Activated naive CD8-positive, alpha-beta T cell treated with anti-CD3 and anti-CD28 coated beads for 36 hours (primary cell): ENCODE measurements around the gene FOXRED1. TPM values are rescaled to one million over a fixed set of nuclear protein-coding genes. Genes with fewer than 3 reads are reported as not detected.
"Not testable (repeated sequence)": the region's sequence is repeated elsewhere in the genome, so short reads cannot be mapped to it uniquely, and the experiment has no call there.

Source experiments
- DNase-seq: peaks from one replicate; pipeline ENCODE4 v3.0.0; 2021
- H3K27ac Mint-ChIP-seq: one replicate; pipeline ENCODE4 v1.8.0; 2022; ENCODE audit warnings: mild to moderate bottlenecking, moderate library complexity, mixed read lengths
- H3K27me3 Mint-ChIP-seq: one replicate; pipeline ENCODE4 v1.8.0; 2022; ENCODE audit warnings: mild to moderate bottlenecking, mixed read lengths
- H3K36me3 Mint-ChIP-seq: one replicate; pipeline ENCODE4 v1.8.0; 2021; ENCODE audit warnings: mild to moderate bottlenecking, mixed read lengths
- H3K4me1 Mint-ChIP-seq: one replicate; pipeline ENCODE4 v1.8.0; 2021; ENCODE audit warnings: mixed read lengths
- H3K4me3 Mint-ChIP-seq: one replicate; pipeline ENCODE4 v1.8.0; 2022; ENCODE audit warnings: mild to moderate bottlenecking, moderate library complexity, mixed read lengths
- H3K9me3 Mint-ChIP-seq: one replicate; pipeline ENCODE4 v1.8.0; 2022; ENCODE audit warnings: mixed read lengths
- total RNA-seq, 2 experiments: library from RNA; stranded (reverse); gene quantifications; one replicate each; pipeline ENCODE4 v1.2.3, GENCODE V29; 2021

The FOXRED1 gene
- total RNA-seq: 10 to 100 TPM; 43.8 to 44.5 TPM

DNA sequence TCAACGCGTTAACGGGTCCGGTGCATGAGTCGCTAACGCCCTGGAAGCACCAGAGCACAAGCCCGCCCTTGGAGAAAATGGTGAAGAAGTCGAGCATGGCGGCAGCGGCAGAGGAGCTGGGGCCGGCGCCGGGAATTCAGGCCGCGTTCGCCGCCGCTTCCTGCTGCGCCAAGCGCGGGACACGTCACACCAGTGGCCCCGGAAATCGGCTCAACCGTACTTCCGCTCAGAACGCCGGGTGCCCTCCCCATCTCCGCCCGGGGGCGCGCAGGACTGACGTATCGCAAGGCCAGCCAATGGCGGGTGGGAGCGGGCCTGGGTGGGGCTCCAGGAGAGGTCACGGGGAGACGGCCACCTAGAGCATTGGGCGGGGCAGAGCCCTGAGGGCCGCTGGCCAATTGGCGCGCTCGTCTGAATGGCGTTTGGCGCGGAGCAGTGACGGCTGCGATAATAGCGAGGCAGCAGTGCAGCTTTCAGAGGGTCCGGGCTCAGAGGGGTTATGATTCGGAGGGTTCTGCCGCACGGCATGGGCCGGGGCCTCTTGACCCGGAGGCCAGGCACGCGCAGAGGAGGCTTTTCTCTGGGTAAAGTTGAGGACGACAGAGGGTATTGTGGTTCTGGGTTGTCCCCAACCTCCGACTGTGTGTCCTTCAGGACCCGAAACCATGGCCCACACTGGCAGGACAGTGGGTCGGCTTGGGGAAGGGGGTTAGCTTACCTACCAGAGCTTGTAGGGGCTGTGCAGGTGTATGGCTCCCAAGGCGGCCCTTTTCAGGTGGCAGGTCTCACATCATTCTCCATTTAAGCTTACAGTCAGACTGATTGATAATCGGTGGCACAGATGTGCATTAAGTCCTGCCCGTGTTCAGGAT, at the start of gene FOXRED1, which contains the start of gene SRPRA:
Gene FOXRED1, plus strand, starts transcription at position 447 of the 872 bp plus-strand sequence. Its CDS starts 53 bp downstream, at position 500.
Gene SRPRA, minus strand, starts transcription at position 188 of the 872 bp plus-strand sequence. Its CDS starts 91 bp downstream, at position 97.
- peak within 1 kb of the TSS; percentile 97 for H3K4me3 Mint-ChIP-seq
- peaks cover 37% of the 10 kb centered on the region for H3K4me1 Mint-ChIP-seq
- H3K9me3 Mint-ChIP-seq: no peaks in the 10 kb centered on the region
- H3K27ac Mint-ChIP-seq: peak within 1 kb of the TSS; percentile 94
- peak; percentile 100 for DNase-seq
- H3K27me3 Mint-ChIP-seq: no peaks in the 10 kb centered on the region
- H3K36me3 Mint-ChIP-seq: peaks cover 41% of the 10 kb centered on the region

DNA sequence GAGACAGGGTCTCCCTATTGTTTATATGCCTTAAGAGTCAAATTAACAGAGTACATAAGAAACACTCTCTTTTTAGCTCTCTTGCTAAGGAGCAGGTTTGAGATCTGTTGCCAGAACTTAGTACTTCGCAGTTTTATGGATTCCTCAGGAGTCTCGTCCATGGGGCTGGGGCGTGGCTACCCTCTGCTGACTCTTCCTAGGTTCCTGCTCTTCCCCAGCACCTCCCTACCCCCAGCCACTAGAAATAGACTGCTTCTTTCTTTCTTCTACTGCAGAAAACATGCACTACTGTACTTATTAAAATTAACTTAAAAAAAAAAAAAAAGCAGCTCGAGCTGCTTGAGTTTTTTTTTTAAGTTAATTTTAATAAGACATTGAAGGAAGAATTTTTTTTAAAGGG, 49.4 kb upstream of the FOXRED1 start:
- H3K36me3 Mint-ChIP-seq: peaks cover 7% of the 10 kb centered on the region
- H3K27ac Mint-ChIP-seq: no peak overlapping the region
- no peaks in the 10 kb centered on the region for H3K9me3 Mint-ChIP-seq
- no peak for DNase-seq
- H3K4me1 Mint-ChIP-seq: peaks cover 16% of the 10 kb centered on the region
- H3K27me3 Mint-ChIP-seq: no peaks in the 10 kb centered on the region
- no peak overlapping the region for H3K4me3 Mint-ChIP-seq

GRCh38 chr11:126224647-126225294, 44.2 kb upstream of the FOXRED1 start:
- peaks cover 3% of the 10 kb centered on the region for H3K4me1 Mint-ChIP-seq
- peaks cover 14% of the 10 kb centered on the region for H3K36me3 Mint-ChIP-seq
- DNase-seq: no peak
- no peaks in the 10 kb centered on the region for H3K9me3 Mint-ChIP-seq
- H3K4me3 Mint-ChIP-seq: no peak overlapping the region
- no peaks in the 10 kb centered on the region for H3K27me3 Mint-ChIP-seq
- H3K27ac Mint-ChIP-seq: no peak overlapping the region

GRCh38 chr11:126225295-126225665, 43.7 kb upstream of the FOXRED1 start:
- peaks cover 13% of the 10 kb centered on the region for H3K36me3 Mint-ChIP-seq
- H3K27ac Mint-ChIP-seq: no peak overlapping the region
- no peak for DNase-seq
- H3K4me3 Mint-ChIP-seq: no peak overlapping the region
- peaks cover under 1% of the 10 kb centered on the region for H3K4me1 Mint-ChIP-seq
- H3K9me3 Mint-ChIP-seq: no peaks in the 10 kb centered on the region
- no peaks in the 10 kb centered on the region for H3K27me3 Mint-ChIP-seq

- no peaks in the 10 kb centered on the region for H3K27me3 Mint-ChIP-seq
- H3K36me3 Mint-ChIP-seq: peaks cover 11% of the 10 kb centered on the region
- H3K9me3 Mint-ChIP-seq: no peaks in the 10 kb centered on the region
- no peak overlapping the region for H3K4me3 Mint-ChIP-seq
- H3K4me1 Mint-ChIP-seq: peaks cover under 1% of the 10 kb centered on the region
- no peak overlapping the region for H3K27ac Mint-ChIP-seq
- DNase-seq: no peak
Measured at GRCh38 chr11:126226334-126227084, 42.4 kb upstream of the FOXRED1 start.

DNA sequence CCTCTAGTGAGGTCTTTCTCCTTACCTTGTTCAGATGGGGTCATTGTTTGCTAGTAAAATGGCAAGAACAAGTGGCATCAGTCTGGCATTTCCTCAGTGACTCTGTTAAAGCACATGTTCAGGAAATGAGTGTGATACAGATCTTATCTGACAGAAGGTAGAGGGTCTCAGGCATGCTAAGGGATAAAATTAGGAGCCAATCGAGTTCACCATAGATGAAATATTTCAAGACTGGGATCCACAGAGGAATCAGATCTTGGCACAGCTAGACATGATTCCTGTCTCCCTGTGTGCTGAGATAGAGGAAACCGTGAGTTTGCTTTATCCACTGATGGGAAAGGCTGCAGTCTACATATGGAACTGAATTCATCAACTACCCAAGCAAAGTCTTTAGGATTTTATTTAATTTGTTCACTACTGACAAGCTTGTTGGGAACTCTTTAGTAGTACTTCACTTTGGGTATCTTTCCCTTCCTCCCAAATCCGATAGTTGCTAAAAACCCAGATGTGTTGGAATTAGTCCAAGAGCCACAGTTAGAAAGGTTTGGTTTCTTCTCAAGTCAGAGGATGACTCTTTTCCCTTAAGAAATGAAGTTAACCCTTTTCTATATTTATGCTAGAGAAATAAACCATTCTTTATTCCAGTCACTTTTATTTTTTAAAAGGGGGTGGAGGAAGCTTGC, 39.0 kb upstream of the FOXRED1 start:
- no peak overlapping the region for H3K27ac Mint-ChIP-seq
- H3K4me1 Mint-ChIP-seq: peaks cover 3% of the 10 kb centered on the region
- H3K9me3 Mint-ChIP-seq: no peaks in the 10 kb centered on the region
- H3K27me3 Mint-ChIP-seq: no peaks in the 10 kb centered on the region
- DNase-seq: no peak
- H3K36me3 Mint-ChIP-seq: peaks cover 11% of the 10 kb centered on the region
- H3K4me3 Mint-ChIP-seq: no peak overlapping the region

DNA sequence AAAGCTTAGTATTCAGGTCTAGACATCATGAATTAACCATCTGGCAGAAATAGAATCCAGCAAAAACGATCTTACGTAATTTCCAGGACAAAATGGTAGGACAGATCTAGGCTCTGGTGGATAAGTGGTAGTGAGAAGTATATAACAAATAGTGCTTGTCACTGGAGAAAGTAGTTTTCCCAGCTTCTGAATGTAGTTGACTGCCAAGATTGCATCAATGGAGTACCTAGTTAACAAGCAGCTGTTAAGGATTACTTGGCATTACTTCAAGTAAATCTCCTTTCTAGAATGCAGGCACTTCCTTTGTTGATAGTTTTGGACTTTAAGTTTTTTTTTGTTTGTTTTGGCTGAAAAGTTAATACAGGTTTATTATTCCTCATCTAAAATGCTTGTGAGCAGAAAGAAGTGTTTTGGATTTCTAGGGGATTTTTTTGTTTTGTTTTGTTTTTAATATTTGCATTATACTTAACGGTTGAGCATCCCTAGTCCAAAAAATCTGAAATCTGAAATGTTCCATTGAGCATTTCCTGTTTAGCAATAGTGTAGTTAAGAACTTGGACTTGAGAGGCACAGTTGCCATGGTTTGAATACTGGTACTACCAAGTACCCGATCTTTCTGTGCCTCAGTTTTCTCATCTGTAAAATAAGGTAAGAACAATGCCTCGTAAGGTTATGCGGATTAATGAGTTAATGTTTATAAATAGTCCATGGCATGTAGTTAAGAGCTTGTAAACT, 37.1 kb upstream of the FOXRED1 start:
- peaks cover 4% of the 10 kb centered on the region for H3K36me3 Mint-ChIP-seq
- no peaks in the 10 kb centered on the region for H3K9me3 Mint-ChIP-seq
- no peak overlapping the region for H3K4me3 Mint-ChIP-seq
- peaks cover 3% of the 10 kb centered on the region for H3K4me1 Mint-ChIP-seq
- no peak for DNase-seq
- H3K27me3 Mint-ChIP-seq: no peaks in the 10 kb centered on the region
- H3K27ac Mint-ChIP-seq: no peak overlapping the region

GRCh38 chr11:126232683-126233082, 36.3 kb upstream of the FOXRED1 start:
- Mint-ChIP-seq H3K9me3 (no peaks in the 10 kb centered on the region), H3K27me3 (no peaks in the 10 kb centered on the region), H3K36me3 (peaks cover 4% of the 10 kb centered on the region), H3K27ac (no peak overlapping the region), H3K4me3 (no peak overlapping the region), H3K4me1 (peaks cover 3% of the 10 kb centered on the region)
- no peak for DNase-seq

DNA sequence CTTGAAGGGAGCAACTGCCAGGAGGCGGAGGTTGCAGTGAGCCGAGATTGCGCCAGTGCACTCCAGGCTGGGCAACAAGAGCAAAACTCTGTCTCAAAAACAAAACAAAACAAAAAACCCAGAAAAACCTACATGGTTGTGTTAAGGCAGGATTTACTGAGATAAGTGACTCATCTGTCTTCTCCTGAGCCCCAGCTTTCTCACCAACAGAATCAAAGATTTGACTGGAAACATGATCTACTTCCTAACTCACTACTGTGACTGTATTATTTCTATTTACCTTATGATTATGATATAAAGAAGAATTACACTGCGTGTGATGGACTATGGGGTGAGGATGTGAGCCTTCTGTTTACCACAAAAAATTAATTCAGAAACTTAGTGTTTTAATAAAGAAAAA, 35.6 kb upstream of the FOXRED1 start:
- H3K9me3 Mint-ChIP-seq: no peaks in the 10 kb centered on the region
- no peak overlapping the region for H3K27ac Mint-ChIP-seq
- no peaks in the 10 kb centered on the region for H3K27me3 Mint-ChIP-seq
- peaks cover 7% of the 10 kb centered on the region for H3K36me3 Mint-ChIP-seq
- no peak for DNase-seq
- no peak overlapping the region for H3K4me3 Mint-ChIP-seq
- H3K4me1 Mint-ChIP-seq: peaks cover 3% of the 10 kb centered on the region

DNA sequence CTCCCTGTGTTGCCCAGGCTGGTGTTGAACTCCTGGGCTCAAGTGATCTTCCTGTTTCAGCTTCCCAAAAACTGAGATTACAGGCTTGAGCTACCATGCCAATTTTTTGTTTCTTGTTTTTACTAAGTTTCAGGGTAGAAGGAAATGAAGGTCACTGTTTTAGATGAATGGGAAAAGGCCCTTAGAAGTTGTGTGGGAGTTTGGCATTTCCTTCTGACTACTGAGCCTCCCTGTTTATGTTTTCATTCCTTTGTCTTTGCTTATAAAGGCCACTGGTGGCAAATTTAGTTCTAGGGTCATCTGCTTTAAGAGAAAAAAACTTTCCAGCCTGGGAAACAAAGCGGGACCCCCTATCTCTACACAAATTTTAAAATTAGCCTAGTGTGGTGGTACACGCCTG, 22.3 kb upstream of the FOXRED1 start:
- no peaks in the 10 kb centered on the region for H3K9me3 Mint-ChIP-seq
- no peak overlapping the region for H3K27ac Mint-ChIP-seq
- H3K36me3 Mint-ChIP-seq: peaks cover 11% of the 10 kb centered on the region
- H3K27me3 Mint-ChIP-seq: no peaks in the 10 kb centered on the region
- no peak overlapping the region for H3K4me3 Mint-ChIP-seq
- DNase-seq: no peak
- peaks cover 3% of the 10 kb centered on the region for H3K4me1 Mint-ChIP-seq

DNA sequence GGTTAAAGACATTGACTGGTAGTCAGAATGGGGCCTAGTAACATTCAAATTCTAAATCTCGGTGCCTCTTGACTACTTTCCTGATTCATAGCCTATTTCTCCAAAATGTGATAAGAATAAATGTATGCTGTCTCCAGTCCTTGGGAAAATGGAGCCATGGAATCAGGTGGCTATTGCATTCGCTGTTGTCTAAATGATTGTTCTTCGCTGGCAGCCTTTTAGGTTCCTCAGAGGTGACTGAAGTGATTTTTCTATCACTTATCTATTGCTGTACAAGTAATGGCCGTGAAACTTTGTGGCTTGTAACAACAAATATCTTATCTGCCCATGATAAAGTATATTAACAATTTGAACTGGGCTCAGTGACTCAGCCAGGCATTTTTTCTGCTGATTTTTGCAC, 15.7 kb upstream of the FOXRED1 start:
- Mint-ChIP-seq H3K9me3 (no peaks in the 10 kb centered on the region), H3K4me3 (no peak overlapping the region)
- no peak for DNase-seq

GRCh38 chr11:126254819-126255218, 14.1 kb upstream of the FOXRED1 start:
- Mint-ChIP-seq H3K27me3 (no peaks in the 10 kb centered on the region), H3K4me1 (peaks cover 6% of the 10 kb centered on the region), H3K36me3 (peaks cover 10% of the 10 kb centered on the region), H3K9me3 (no peaks in the 10 kb centered on the region), H3K27ac (no peak overlapping the region), H3K4me3 (no peak overlapping the region)
- no peak for DNase-seq

More for the DNA sequence above, 15.7 kb upstream of the FOXRED1 start:
- H3K27ac Mint-ChIP-seq: no peak overlapping the region
- peaks cover 10% of the 10 kb centered on the region for H3K36me3 Mint-ChIP-seq
- H3K4me1 Mint-ChIP-seq: peaks cover 2% of the 10 kb centered on the region
- H3K27me3 Mint-ChIP-seq: no peaks in the 10 kb centered on the region

GRCh38 chr11:126255507-126255906, 13.4 kb upstream of the FOXRED1 start:
- DNase-seq, H3K27ac Mint-ChIP-seq, H3K9me3 Mint-ChIP-seq, H3K36me3 Mint-ChIP-seq, H3K4me3 Mint-ChIP-seq, H3K27me3 Mint-ChIP-seq, H3K4me1 Mint-ChIP-seq: not testable (repeated sequence)

DNA sequence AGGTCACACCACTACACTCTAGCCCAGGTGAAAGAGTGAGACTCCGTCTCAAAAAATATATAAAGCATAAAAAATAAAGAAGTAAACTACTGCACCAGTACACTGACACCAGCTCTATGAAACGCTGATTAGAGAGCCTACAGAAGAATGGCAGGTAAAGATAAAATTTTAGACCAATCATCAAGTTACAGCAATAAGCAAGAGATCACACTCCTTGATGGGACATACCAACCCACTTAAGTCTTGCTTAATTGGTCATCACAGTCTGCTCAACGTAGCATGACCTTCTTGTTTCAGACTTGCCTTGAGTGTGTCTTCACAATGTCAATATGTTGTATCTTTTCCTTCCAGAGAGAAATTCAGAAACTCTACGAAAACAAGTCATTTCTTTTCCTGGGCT, 12.7 kb upstream of the FOXRED1 start:
- Mint-ChIP-seq H3K27ac (no peak overlapping the region), H3K4me1 (peaks cover 6% of the 10 kb centered on the region), H3K27me3 (no peaks in the 10 kb centered on the region), H3K9me3 (no peaks in the 10 kb centered on the region), H3K36me3 (peaks cover 10% of the 10 kb centered on the region), H3K4me3 (no peak overlapping the region)
- no peak for DNase-seq
